HAP-1 (cell line): ENCODE data around the gene ARL17B.
A peak's percentile ranks its signal among the peaks of the same experiment; 100 is the strongest.
"Not testable (repeated sequence)": the region's sequence is repeated elsewhere in the genome, so short reads cannot be mapped to it uniquely, and the experiment has no call there.

ENCODE experiments used
- DNase-seq, 2 experiments: peaks; one replicate each; pipeline ENCODE4 v3.0.0-alpha.2; 2016 to 2020; ENCODE audit warnings: low spot score in 2 of 2
- H3K27me3 ChIP-seq: fragments of 250-450 bp; sonication (Bioruptor Pico); 2 replicates; pipeline ENCODE4 v1.5.1; 2020; ENCODE audit warnings: low read depth, mild to moderate bottlenecking, moderate library complexity
- H3K36me3 ChIP-seq: fragments of 250-450 bp; sonication (Bioruptor Pico); replicated peaks from 2 replicates; pipeline ENCODE4 v1.5.1; 2020; ENCODE audit warnings: mild to moderate bottlenecking
- H3K4me1 ChIP-seq: fragments of 250-450 bp; sonication (Bioruptor Pico); 2 replicates; pipeline ENCODE4 v1.5.1; 2020; ENCODE audit warnings: mild to moderate bottlenecking
- H3K4me3 ChIP-seq: fragments of 250-450 bp; sonication (Bioruptor Pico); 2 replicates; pipeline ENCODE4 v1.5.1; 2020; ENCODE audit warnings: mild to moderate bottlenecking, moderate library complexity
- H3K9me3 ChIP-seq: fragments of 250-450 bp; sonication (Bioruptor Pico); 2 replicates; pipeline ENCODE4 v1.5.1; 2020; ENCODE audit warnings: mild to moderate bottlenecking, moderate library complexity
- in situ Hi-C: fragments of 300-500 bp; cut with MboI; formaldehyde crosslinking; loops from 3 replicates; pipeline ENCODE4 v1.14.3; 2020; ENCODE audit warnings: low sequenced_read_pairs, inconsistent platforms, mixed read lengths

Gene ARL17B

DNA sequence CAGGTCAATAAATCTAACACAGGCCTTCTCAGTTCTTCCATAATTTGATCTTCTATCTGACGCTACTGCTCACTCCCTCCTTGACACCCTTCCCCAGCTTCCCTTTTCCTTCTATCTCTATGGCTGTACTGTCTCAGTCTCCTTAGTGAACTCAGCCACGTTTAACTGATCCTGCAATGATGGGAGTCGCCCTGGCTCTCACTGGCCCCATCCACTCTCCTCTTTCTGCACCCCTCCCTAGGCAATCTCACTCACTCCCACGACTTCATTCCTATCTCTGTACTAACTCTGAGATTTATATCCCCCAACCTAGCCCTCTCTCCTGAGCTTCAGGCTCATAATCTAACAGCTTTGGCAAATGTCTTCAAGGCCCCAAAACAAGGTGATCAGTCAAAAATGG, 7.7 kb downstream of the ARL17B start:
- H3K27me3 ChIP-seq, H3K4me3 ChIP-seq, H3K4me1 ChIP-seq, H3K9me3 ChIP-seq, DNase-seq, in situ Hi-C loops, H3K36me3 ChIP-seq: not testable (repeated sequence)

- H3K36me3 ChIP-seq, H3K27me3 ChIP-seq, DNase-seq, in situ Hi-C loops, H3K4me3 ChIP-seq, H3K4me1 ChIP-seq, H3K9me3 ChIP-seq: not testable (repeated sequence)
Measured at GRCh38 chr17:46349060-46349459, 12.5 kb downstream of the ARL17B start.

DNA sequence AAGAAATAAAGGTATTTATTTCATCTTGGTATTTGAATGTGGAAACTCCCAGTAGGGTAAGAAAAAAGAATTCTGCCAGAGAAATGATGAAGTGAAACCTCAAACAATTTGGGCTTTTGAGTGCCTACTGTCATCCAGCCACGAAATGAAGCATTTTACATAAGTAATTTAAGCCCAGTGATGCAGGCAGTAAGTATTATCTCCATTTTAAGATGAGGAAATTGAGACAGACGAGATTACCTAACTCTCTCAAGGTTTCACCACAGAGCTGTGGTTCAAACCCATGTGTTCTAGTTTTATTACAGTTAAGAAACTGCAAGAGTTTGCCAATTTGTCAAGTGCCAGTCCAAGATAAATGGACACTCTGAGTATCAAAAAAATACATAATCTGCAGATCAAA, 13.2 kb downstream of the ARL17B start:
- in situ Hi-C loops, DNase-seq, H3K9me3 ChIP-seq, H3K27me3 ChIP-seq, H3K36me3 ChIP-seq, H3K4me3 ChIP-seq, H3K4me1 ChIP-seq: not testable (repeated sequence)

GRCh38 chr17:46342131-46342530, 19.4 kb downstream of the ARL17B start:
- H3K4me1 ChIP-seq, H3K36me3 ChIP-seq, H3K4me3 ChIP-seq, H3K9me3 ChIP-seq, H3K27me3 ChIP-seq, DNase-seq, in situ Hi-C loops: not testable (repeated sequence)

GRCh38 chr17:46341220-46341619, 20.3 kb downstream of the ARL17B start:
- H3K4me3 ChIP-seq, H3K27me3 ChIP-seq, DNase-seq, in situ Hi-C loops, H3K9me3 ChIP-seq, H3K4me1 ChIP-seq, H3K36me3 ChIP-seq: not testable (repeated sequence)

DNA sequence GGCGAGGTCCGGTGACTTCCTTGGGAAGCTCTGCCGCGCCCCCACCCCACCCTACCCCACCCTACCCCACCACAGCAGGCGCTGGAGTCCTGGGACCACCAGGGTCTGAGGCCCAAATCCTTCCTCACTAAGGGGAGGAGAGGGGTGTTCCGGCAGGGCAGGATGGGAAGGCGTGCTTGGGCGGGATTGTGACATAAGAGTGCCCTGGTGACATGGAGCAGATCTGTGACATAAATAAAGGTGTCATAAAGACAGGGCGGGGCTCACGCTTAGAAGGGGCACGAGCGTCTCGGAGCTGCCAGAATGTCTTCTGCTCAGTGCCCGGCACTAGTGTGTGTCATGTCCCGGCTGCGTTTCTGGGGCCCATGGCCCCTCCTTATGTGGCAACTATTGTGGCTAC, 66.7 kb downstream of the ARL17B start, which contains the start of gene LRRC37A:
Gene LRRC37A (plus strand): TSS at position 301 of the 400 bp plus-strand sequence. CDS start 3 bp downstream, at position 304.
- H3K4me1 ChIP-seq, H3K36me3 ChIP-seq, DNase-seq, H3K4me3 ChIP-seq, H3K9me3 ChIP-seq, H3K27me3 ChIP-seq, in situ Hi-C loops: not testable (repeated sequence)

DNA sequence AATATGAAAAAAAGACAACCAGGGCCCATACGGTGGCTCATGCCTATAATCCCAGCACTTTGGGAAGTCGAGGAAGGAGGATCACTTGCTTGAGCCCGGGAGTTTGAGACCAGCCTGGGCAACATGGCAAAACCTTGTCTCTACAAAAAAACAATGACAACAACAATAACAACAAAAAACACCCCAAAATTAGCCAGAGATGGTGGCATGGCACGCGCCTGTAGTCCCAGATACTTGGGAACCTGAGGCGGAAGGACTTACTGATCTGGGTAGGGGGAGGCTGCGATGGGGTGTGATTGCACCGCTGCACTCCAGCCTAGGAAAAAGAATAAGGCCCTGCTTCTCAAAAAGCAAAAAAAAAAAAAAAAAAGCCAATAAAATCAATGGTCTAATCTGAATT, 69.9 kb downstream of the ARL17B start:
- DNase-seq, H3K9me3 ChIP-seq, H3K4me3 ChIP-seq, in situ Hi-C loops, H3K4me1 ChIP-seq, H3K36me3 ChIP-seq, H3K27me3 ChIP-seq: not testable (repeated sequence)

DNA sequence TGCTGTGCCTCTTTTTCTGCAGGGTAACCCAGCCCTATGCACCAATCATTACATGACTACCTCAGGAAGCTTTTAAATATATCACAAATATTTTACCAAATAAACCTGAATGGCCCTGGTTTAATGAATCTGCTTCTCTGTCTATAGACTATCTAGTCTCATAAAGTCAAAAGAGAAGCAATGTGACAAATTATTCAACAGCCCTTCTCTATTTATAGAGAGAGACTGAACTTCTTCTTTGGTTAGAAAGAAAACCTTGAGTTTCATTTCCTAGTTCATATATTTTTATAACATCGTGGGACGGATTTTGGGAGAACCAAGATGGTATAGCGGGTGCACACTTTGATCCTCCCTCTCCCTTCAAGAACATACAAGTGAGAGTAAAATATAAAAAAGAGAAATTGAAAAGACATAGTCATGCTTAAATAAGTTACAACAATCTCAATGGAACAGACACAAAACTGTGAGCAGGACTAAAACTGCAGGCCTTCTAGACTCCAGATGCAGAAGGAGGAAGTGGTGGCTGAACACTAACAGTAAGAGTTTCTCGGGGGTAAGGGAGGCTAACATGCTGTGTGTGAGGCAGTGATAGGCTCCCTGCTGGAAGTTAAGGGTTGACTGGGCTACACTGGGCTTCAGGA, 70.5 kb downstream of the ARL17B start:
- in situ Hi-C loops, H3K4me3 ChIP-seq, H3K4me1 ChIP-seq, H3K27me3 ChIP-seq, H3K36me3 ChIP-seq, H3K9me3 ChIP-seq, DNase-seq: not testable (repeated sequence)

- H3K4me3 ChIP-seq, H3K36me3 ChIP-seq, in situ Hi-C loops: not testable (repeated sequence)
Measured at GRCh38 chr17:46287587-46287986, 74.0 kb downstream of the ARL17B start.

GRCh38 chr17:46286764-46287221, 74.8 kb downstream of the ARL17B start:
- H3K9me3 ChIP-seq, in situ Hi-C loops, H3K4me3 ChIP-seq, H3K4me1 ChIP-seq, H3K36me3 ChIP-seq, H3K27me3 ChIP-seq: not testable (repeated sequence)
- DNase-seq = peak; percentile 66 to 75

More at GRCh38 chr17:46287587-46287986, 74.0 kb downstream of the ARL17B start:
- H3K4me1 ChIP-seq, H3K27me3 ChIP-seq, H3K9me3 ChIP-seq, DNase-seq: not testable (repeated sequence)

DNA sequence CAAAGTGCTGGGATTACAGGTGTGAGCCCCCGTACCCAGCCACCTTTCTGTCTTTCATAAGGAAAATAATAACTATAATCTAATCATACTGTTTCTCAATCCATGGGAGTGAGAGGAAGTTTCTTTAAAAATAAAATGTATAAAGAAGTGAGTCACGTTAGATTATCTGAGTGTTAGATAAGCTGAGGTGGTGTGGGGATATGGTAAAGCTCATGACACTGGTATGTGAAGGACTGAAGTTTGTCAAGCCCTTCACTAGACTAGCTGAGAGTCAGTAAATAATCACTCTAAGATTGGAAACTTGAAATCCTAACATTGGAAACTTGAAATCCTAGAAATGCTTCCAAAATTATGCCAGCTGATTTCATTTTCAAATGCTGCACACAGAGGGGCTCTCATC, 76.1 kb downstream of the ARL17B start:
- H3K36me3 ChIP-seq, H3K9me3 ChIP-seq, H3K4me1 ChIP-seq, DNase-seq, H3K4me3 ChIP-seq, H3K27me3 ChIP-seq, in situ Hi-C loops: not testable (repeated sequence)

DNA sequence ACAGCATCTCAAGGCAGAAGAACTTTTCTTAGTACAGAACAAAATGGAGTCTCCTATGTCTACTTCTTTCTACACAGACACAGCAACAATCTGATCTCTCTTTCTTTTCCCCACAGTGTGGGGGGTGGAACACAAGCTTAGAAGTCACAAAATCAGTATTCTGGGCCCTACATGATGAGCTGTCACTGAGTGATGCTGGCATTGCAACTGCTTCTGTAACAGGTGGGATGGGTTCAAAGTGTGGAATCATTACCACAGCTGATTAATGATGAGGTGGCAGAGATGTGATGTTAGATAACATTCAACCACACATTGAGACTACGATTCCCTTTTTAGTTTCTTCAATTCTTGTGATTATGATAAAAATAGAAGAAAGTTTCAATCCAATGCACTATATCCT, 77.1 kb downstream of the ARL17B start:
- H3K36me3 ChIP-seq, H3K9me3 ChIP-seq, in situ Hi-C loops, H3K27me3 ChIP-seq, H3K4me3 ChIP-seq, DNase-seq, H3K4me1 ChIP-seq: not testable (repeated sequence)

DNA sequence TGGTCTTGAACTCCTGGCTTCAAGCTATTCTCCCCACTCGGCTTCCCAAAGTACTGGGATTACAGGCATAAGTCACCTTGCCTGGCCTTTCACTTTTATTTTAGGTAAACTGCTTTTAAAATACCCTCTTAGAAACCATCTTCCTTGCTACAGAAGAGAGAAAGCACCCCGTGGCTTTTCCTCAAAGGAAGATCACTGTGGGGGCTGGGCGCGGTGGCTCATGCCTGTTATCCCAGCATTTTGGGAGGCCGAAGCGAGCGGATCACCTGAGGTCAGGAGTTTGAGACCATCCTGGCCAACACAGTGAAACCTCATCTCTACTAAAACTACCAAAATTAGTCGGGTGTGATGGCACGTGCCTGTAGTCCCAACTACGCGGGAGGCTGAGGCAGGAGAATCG, 78.9 kb downstream of the ARL17B start:
- in situ Hi-C loops, H3K36me3 ChIP-seq, H3K4me1 ChIP-seq, H3K9me3 ChIP-seq, DNase-seq, H3K4me3 ChIP-seq, H3K27me3 ChIP-seq: not testable (repeated sequence)

- H3K4me1 ChIP-seq, H3K36me3 ChIP-seq, H3K4me3 ChIP-seq, H3K9me3 ChIP-seq, in situ Hi-C loops, DNase-seq, H3K27me3 ChIP-seq: not testable (repeated sequence)
Measured at GRCh38 chr17:46281336-46281735, 80.2 kb downstream of the ARL17B start.
